SH-SY5Y (cell line): ENCODE results near the gene CLEC16A.

Experiments used
- GATA2 ChIP-seq: IDR thresholded peaks from 2 replicates; pipeline ENCODE4 v1.6.1; 2011; ENCODE audit warnings: mild to moderate bottlenecking, low read depth, low read length
- GATA3 ChIP-seq: IDR thresholded peaks from 2 replicates; pipeline ENCODE4 v1.6.1; 2011; ENCODE audit warnings: low read depth, mild to moderate bottlenecking, low read length, moderate library complexity

- TF ChIP-seq GATA2 (no peak), GATA3 (no peak)
Observed at GRCh38 chr16:10978124-10978523, 33.8 kb downstream of the CLEC16A start.
